HepG2 (cell line): Measurements from ENCODE around the gene CCDC85C. TPM values are rescaled to one million over a fixed set of nuclear protein-coding genes. Genes with fewer than 3 reads are reported as not detected.
A peak's percentile ranks its signal among the peaks of the same experiment; 100 is the strongest.

Source experiments
- CEBPB ChIP-seq: IDR thresholded peaks from 2 replicates; pipeline ENCODE4 v1.6.1; 2011; ENCODE audit warnings: low read depth, low read length, improper control_type of control experiment, borderline replicate concordance
- HIC2 ChIP-seq: sonication (generic); formaldehyde crosslinking; IDR thresholded peaks from 2 replicates; pipeline ENCODE4 v1.9.0; 2022; ENCODE audit warnings: low read depth, missing genetic modification reagents
- HMG20B ChIP-seq: conservative IDR thresholded peaks from 2 replicates; pipeline ENCODE4 v1.6.1; 2016; ENCODE audit warnings: missing genetic modification reagents, missing compliant biosample characterization
- MAX ChIP-seq: IDR thresholded peaks from 2 replicates; pipeline ENCODE4 v1.6.1; 2012; ENCODE audit warnings: inconsistent platforms
- ZBTB20 ChIP-seq: sonication (generic); formaldehyde crosslinking; IDR thresholded peaks from 2 replicates; pipeline ENCODE4 v1.8.1; 2023; ENCODE audit warnings: missing genetic modification reagents, low read depth, mild to moderate bottlenecking, borderline replicate concordance
- ZBTB40 ChIP-seq, 2 experiments: fragments of 450-650 bp in 1 of 2; sonication (generic) in 1 of 2; formaldehyde crosslinking in 1 of 2; IDR thresholded peaks; 2 replicates each; pipeline versions ENCODE4 v1.6.1 to v1.8.0; 2016 to 2022; ENCODE audit warnings: antibody characterized with exemption in 1 of 2, mild to moderate bottlenecking in 1 of 2, missing genetic modification reagents in 1 of 2
- ZBTB49 ChIP-seq: sonication (generic); formaldehyde crosslinking; IDR thresholded peaks from 2 replicates; pipeline ENCODE4 v1.4.0; 2020; ENCODE audit warnings: missing genetic modification reagents, borderline replicate concordance
- polyA plus RNA-seq, 8 experiments: library from polyadenylated mRNA; depleted of rRNA in 3 of 8; stranded (reverse) in 7 of 8; unstranded in 1 of 8; fragments of >200 nt; fragmentation: Illumina TruSeq in 4 of 8; extraction: Trizol in 4 of 8; gene quantifications; 2 replicates each; pipeline versions ENCODE4 v1.2.1 to v1.2.3, GENCODE V29; 2011 to 2016; ENCODE audit warnings: low read depth in 4 of 8, missing spikeins in 1 of 8, mixed read lengths in 1 of 8; ENCODE audit not compliant: insufficient read depth in 1 of 8
- total RNA-seq, 5 experiments: library from RNA; depleted of rRNA; stranded (reverse); fragments of >200 nt; fragmentation: Illumina TruSeq; extraction: Trizol; gene quantifications; 2 replicates each; pipeline ENCODE4 v1.2.3, GENCODE V29; 2016; ENCODE audit warnings: low read depth in 1 of 5

Gene CCDC85C
- total and polyA plus RNA-seq, 2 of the 13 experiments (the other 11 are each of a cell fraction or from before 2014, with no cell fraction given): 18.8 to 43.8 TPM

- TF ChIP-seq ZBTB49 (CRISPR knock-in tag) (0 out of 2 replicates have a peak, but pooled peaks have one; percentile 55), MAX (peak; percentile 35; the same call in 1 of the 2 replicates), HIC2 (peak; percentile 81), HMG20B (no peak), ZBTB20 (CRISPR knock-in tag) (no peak), ZBTB40 (IDR thresholded peaks at IDR 0.05) (no peak), ZBTB40 (CRISPR knock-in tag; IDR thresholded peaks at IDR 0.05) (0 out of 2 replicates have a peak, but pooled peaks have one; percentile 14), CEBPB (no peak)
These were observed 85.3 kb downstream of the CCDC85C start (continued) for GRCh38 chr14:99518441-99519346.
